ENCODE results near the gene RFX2.

GRCh38 chr19:6026390-6027227 is 83.7 kb downstream of the RFX2 start:
- TF ChIP-seq CTCF (IDR thresholded peaks at IDR 0.05) = no peak
- TF ChIP-seq POLR2A (IDR thresholded peaks at IDR 0.05) = no peak
- no peak for TF ChIP-seq EP300 (IDR thresholded peaks at IDR 0.05)

Data from ovary (tissue), 3 donors.